Uterus (tissue), 4 donors: ENCODE data around the gene E2F6. TPM values are rescaled to one million over a fixed set of nuclear protein-coding genes. Genes with fewer than 3 reads are reported as not detected.
A peak's percentile ranks its signal among the peaks of the same experiment; 100 is the strongest.

ENCODE experiments used
- DNase-seq, 2 donors: peaks; one replicate each; pipeline ENCODE4 v3.0.0-alpha.2; 2019 to 2020
- H3K27ac ChIP-seq, 2 donors: fragments of 200-600 bp; sonication (generic); 1 replicate in 1 of 2; 2 replicates in 1 of 2; pipeline ENCODE4 v1.5.1; 2016 to 2018
- H3K27me3 ChIP-seq, 2 donors: fragments of 200-600 bp; sonication (generic); one replicate each; pipeline ENCODE4 v1.5.1; 2018 to 2019; ENCODE audit warnings: control low read depth in 1 of 2
- H3K36me3 ChIP-seq, 2 donors: fragments of 200-600 bp; sonication (generic); one replicate each; pipeline ENCODE4 v1.5.1; 2019; ENCODE audit warnings: control low read depth in 1 of 2
- H3K4me1 ChIP-seq, 2 donors: fragments of 200-600 bp; sonication (generic); one replicate each; pipeline ENCODE4 v1.5.1; 2018 to 2019; ENCODE audit warnings: control low read depth in 1 of 2
- H3K4me3 ChIP-seq, 2 donors: fragments of 200-600 bp; sonication (generic); 1 replicate in 1 of 2; 2 replicates in 1 of 2; pipeline ENCODE4 v1.5.1; 2018 to 2019; ENCODE audit warnings: mild to moderate bottlenecking in 1 of 2
- H3K9me3 ChIP-seq, 2 donors: fragments of 200-600 bp; sonication (generic); one replicate each; pipeline ENCODE4 v1.5.1; 2019; ENCODE audit warnings: control low read depth in 1 of 2
- CTCF ChIP-seq, 4 experiments: fragments of 200-600 bp in 2 of 4; fragments of 450-650 bp in 2 of 4; sonication (generic) in 2 of 4; IDR thresholded peaks; one replicate each; pipeline ENCODE4 v1.5.1; 2016 to 2019; ENCODE audit warnings: antibody characterized with exemption in 4 of 4, mild to moderate bottlenecking in 2 of 4, moderate library complexity in 1 of 4
- POLR2A ChIP-seq, 2 donors: fragments of 450-650 bp; IDR thresholded peaks; one replicate each; pipeline ENCODE4 v1.6.1; 2016; ENCODE audit warnings: antibody characterized with exemption in 2 of 2, mild to moderate bottlenecking in 1 of 2, moderate library complexity in 1 of 2
- intact Hi-C: fragments of 100-400 bp; cut with DNase I; formaldehyde crosslinking; loops from one replicate; pipeline ENCODE4 v1.15.1; 2023; ENCODE audit warnings: low total_unique reads
- total RNA-seq, 4 donors: library from RNA; depleted of rRNA in 3 of 4; stranded (reverse); fragments of >200 nt in 3 of 4; gene quantifications; one replicate each; pipeline versions ENCODE4 v1.1.0 to v1.2.4, GENCODE V29; 2014 to 2023
- donor health status: DM: yes; HTN: yes; CAD: no.

E2F6 gene
- total RNA-seq, 4 donors from 2014 or later: 10.2 to 25.0 (median 20.7) TPM

DNA sequence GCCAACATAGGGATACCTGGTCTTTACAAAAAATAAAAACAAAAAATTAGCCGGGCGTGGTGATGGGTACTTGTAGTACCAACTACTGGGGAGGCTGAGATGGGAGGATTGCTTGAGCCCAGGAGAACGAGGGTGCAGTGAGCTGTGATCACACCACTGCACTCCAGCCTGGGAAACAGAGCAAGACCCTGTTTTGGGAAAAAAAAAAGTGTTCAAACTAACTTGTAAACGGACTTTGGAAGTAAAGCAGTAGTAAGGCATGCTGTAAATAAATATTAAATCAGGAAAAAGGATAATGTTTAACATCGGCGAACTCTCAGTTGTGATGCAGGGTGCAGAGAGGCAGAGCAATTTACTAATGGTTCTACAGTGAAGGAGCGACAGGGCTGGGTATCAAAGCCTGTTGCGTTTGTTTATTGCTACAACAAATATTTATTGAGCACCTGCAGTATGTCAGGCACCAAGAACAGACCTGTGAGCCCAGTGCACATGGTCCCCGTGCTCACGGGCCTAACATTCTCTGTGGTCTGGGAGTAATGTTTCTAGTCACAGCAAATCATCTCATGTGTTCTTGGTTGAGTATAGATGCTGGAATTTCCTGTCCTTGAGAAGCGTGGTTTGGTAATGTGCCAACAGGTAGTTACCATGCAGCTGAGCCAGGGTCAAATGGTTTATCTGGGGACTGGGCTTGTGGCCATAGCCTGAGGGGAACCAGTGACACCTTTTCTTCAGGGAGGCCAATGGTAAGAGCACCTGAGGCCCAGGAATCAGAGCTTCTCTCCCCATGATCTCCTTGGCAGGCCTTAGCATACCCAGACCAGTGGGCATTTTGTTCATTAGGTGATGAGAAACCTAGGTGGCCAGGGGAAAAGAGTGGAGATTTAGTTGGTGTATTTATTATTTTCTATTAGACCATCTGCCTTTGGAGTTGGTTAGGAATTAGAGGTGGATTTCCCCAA lies 40.0 kb upstream of the E2F6 start:
- TF ChIP-seq CTCF (IDR thresholded peaks at IDR 0.05): no peak
- no peak for TF ChIP-seq POLR2A (IDR thresholded peaks at IDR 0.05)
- peak overlapping the region; percentile 80 to 85 for H3K27ac ChIP-seq
- intact Hi-C loops: no loop called here
- peaks cover 0 to 6% of the 10 kb centered on the region in 2 donors for H3K4me1 ChIP-seq
- H3K4me3 ChIP-seq: no peak overlapping the region
- H3K36me3 ChIP-seq: no peaks in the 10 kb centered on the region
- no peaks in the 10 kb centered on the region for H3K27me3 ChIP-seq
- DNase-seq: peak in 1 of 2 donors; percentile 16
- H3K9me3 ChIP-seq: no peaks in the 10 kb centered on the region

- no peaks in the 10 kb centered on the region for H3K9me3 ChIP-seq
- no peak overlapping the region for H3K4me3 ChIP-seq
- peak overlapping the region in 1 of 2 donors; percentile 26 for H3K27ac ChIP-seq
- TF ChIP-seq POLR2A (IDR thresholded peaks at IDR 0.05): no peak
- no peak for TF ChIP-seq CTCF (IDR thresholded peaks at IDR 0.05)
- peaks cover 2 to 5% of the 10 kb centered on the region in 2 donors for H3K4me1 ChIP-seq
- no peaks in the 10 kb centered on the region for H3K27me3 ChIP-seq
- peak in 1 of 2 donors; percentile 6 for DNase-seq
- intact Hi-C loops: no loop called here
- H3K36me3 ChIP-seq: no peaks in the 10 kb centered on the region
Observed at GRCh38 chr2:11503354-11503927, 37.5 kb upstream of the E2F6 start.

DNA sequence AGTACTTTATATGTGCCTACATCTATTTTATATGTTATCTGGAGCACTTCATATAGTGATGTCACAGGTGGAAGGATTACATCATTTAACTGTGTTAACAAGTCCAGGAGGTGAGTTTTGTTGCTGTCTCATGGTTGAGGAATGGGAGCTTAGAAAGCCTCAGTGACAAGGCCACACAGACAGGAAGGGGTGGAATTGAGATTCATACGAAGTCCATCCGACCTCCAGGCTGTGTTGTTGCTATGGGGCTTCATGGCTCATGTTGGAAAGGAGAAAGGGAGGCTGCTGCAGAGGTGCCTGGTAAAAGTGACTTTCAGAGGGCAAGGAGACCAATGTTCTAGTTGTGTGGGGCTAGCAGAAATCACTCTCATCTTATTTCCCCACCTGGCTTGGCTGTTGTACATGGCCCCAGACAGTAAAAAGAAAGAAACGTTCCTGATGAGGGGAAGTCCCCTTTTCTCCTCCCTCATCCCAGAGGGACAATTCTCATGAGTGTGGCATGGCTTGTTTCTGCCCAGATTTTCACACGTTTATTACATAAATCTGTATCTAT lies 36.9 kb upstream of the E2F6 start:
- TF ChIP-seq POLR2A (IDR thresholded peaks at IDR 0.05): no peak
- TF ChIP-seq CTCF (IDR thresholded peaks at IDR 0.05): no peak
- intact Hi-C loops: no loop called here
- peak overlapping the region in 1 of 2 donors; percentile 33 for H3K27ac ChIP-seq
- no peaks in the 10 kb centered on the region for H3K36me3 ChIP-seq
- H3K4me1 ChIP-seq: peaks cover 0 to 6% of the 10 kb centered on the region in 2 donors
- DNase-seq: peak in 1 of 2 donors; percentile 3
- no peak overlapping the region for H3K4me3 ChIP-seq
- no peaks in the 10 kb centered on the region for H3K27me3 ChIP-seq
- no peaks in the 10 kb centered on the region for H3K9me3 ChIP-seq

DNA sequence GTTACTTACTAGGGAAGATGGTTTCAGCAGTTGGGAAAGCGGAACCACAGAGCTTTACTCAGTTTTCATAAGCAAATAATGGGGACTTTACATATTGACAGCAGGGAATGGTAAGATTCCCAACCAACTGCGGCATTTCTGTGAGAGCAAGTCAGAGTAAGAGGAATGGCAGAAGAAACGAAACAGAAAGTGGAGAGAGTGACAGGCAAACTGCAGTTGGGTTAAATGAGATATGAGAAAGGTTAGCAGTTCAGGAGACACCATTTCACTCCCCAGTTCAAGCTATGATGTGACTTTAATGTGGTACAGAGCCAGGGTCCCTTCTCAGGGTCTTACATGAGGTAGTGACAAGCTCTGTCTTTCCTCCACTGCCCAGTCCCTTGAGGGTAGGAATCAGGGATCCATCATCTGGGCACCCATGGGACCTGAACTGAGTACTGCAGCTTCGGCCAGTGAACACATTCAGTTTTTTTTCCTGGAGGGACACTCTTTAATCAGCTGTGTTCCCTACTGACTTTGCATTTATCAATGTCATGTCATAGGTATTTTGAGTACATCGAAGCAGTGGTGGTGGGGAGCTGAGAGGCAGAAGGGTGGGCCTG lies 34.8 kb upstream of the E2F6 start:
- Histone ChIP-seq H3K4me3 (no peak overlapping the region), H3K4me1 (peaks cover 0 to 6% of the 10 kb centered on the region in 2 donors), H3K27ac (peak overlapping the region; percentile 50 to 71), H3K9me3 (no peaks in the 10 kb centered on the region), H3K36me3 (no peaks in the 10 kb centered on the region), H3K27me3 (no peaks in the 10 kb centered on the region)
- DNase-seq: peak in 1 of 2 donors; percentile 11
- TF ChIP-seq POLR2A (IDR thresholded peaks at IDR 0.05) (no peak), CTCF (IDR thresholded peaks at IDR 0.05) (no peak)
- intact Hi-C loops: no loop called here
